SK-N-MC (cell line): Measurements from ENCODE around the gene CMTM5.

Source experiments
- EZH2 ChIP-seq: fragments of 200-600 bp; sonication (generic); IDR thresholded peaks from one replicate; pipeline ENCODE4 v1.6.1; 2017; ENCODE audit warnings: antibody characterized with exemption
- POLR2AphosphoS5 ChIP-seq: IDR thresholded peaks from 2 replicates; pipeline ENCODE4 v1.6.1; 2012; ENCODE audit warnings: mild to moderate bottlenecking, low read depth, low read length, borderline replicate concordance

DNA sequence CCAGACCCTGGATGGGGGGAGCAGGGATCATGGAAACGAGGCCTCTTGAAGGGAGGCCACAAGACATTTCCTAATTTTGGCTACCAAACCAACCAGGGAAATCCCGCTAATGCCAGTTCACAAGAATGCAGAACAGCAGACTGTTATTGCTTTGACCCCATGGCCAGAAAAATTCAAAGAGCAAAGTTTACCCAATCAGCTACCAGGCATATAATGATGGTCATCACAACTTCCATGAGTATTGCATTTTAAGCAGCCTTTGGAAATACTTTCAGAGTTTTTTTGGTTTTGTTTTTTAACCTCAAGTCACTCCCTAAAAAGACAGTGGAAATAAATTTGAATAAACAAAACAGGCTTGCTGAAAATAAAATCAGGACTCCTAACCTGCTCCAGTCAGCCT is 4.3 kb upstream of the CMTM5 start, which contains the start of gene IL25:
- TF ChIP-seq EZH2 (no peak), POLR2AphosphoS5 (no peak)
